Measurements from ENCODE around the gene ADGRA3. TPM values are rescaled to one million over a fixed set of nuclear protein-coding genes. Genes with fewer than 3 reads are reported as not detected.
A peak's percentile ranks its signal among the peaks of the same experiment; 100 is the strongest.

ADGRA3 gene
- total and polyA plus RNA-seq, 8 donors = 13.4 to 27.4 (median 17.6) TPM

- peaks cover 6 to 23% (median 19%) of the 10 kb centered on the region in 3 donors for H3K4me1 ChIP-seq
- H3K9me3 ChIP-seq = no peaks in the 10 kb centered on the region
- ATAC-seq (no peak), DNase-seq (no peak), FAIRE-seq (no peak)
- no peaks in the 10 kb centered on the region for H3K36me3 ChIP-seq
- intact Hi-C loops (cut with DNase I) = no loop called here
- no peak for TF ChIP-seq CTCF (IDR thresholded peaks at IDR 0.05)
- 93 to 96% methylated on average over 4 of the region's 4 CpGs for WGBS, 2 donors
- H3K4me3 ChIP-seq = no peak overlapping the region
- no peak overlapping the region for H3K27ac ChIP-seq
- H3K27me3 ChIP-seq = no peaks in the 10 kb centered on the region
Observed at GRCh38 chr4:22458098-22458497, 57.8 kb downstream of the ADGRA3 start.

- H3K27me3 ChIP-seq = no peaks in the 10 kb centered on the region
- WGBS, 2 donors = 77 to 84% methylated on average over 3 of the region's 3 CpGs
- no peak for FAIRE-seq
- intact Hi-C loops (cut with DNase I) = no loop called here
- H3K9me3 ChIP-seq = no peaks in the 10 kb centered on the region
- ATAC-seq = no peak
- no peak for DNase-seq
- H3K4me3 ChIP-seq = no peak overlapping the region
- no peak for TF ChIP-seq CTCF (IDR thresholded peaks at IDR 0.05)
- no peak overlapping the region for H3K27ac ChIP-seq
- H3K36me3 ChIP-seq = no peaks in the 10 kb centered on the region
- peaks cover 6 to 23% (median 19%) of the 10 kb centered on the region in 3 donors for H3K4me1 ChIP-seq
Observed at GRCh38 chr4:22457348-22457747, 58.5 kb downstream of the ADGRA3 start.

- intact Hi-C loops (cut with DNase I) = no loop called here
- Histone ChIP-seq H3K4me1 (peaks cover 6 to 23% (median 19%) of the 10 kb centered on the region in 3 donors), H3K27me3 (no peaks in the 10 kb centered on the region), H3K9me3 (no peaks in the 10 kb centered on the region), H3K27ac (no peak overlapping the region), H3K36me3 (no peaks in the 10 kb centered on the region), H3K4me3 (no peak overlapping the region)
- 92 to 94% methylated on average over 3 of the region's 3 CpGs for WGBS, 2 donors
- FAIRE-seq (no peak), DNase-seq (no peak), ATAC-seq (no peak)
- no peak for TF ChIP-seq CTCF (IDR thresholded peaks at IDR 0.05)
Observed at GRCh38 chr4:22456291-22456690, 59.6 kb downstream of the ADGRA3 start.

GRCh38 chr4:22454955-22455354, 60.9 kb downstream of the ADGRA3 start:
- no peak for TF ChIP-seq CTCF (IDR thresholded peaks at IDR 0.05)
- H3K36me3 ChIP-seq = no peaks in the 10 kb centered on the region
- H3K9me3 ChIP-seq = no peaks in the 10 kb centered on the region
- 10 to 11% methylated on average over 3 of the region's 3 CpGs for WGBS, 2 donors
- no peaks in the 10 kb centered on the region for H3K27me3 ChIP-seq
- DNase-seq = no peak
- ATAC-seq = peak; percentile 71 to 91 (median 86)
- peak overlapping the region in 2 of 4 donors; percentile 22 to 29 for H3K27ac ChIP-seq
- intact Hi-C loops (cut with DNase I) = no loop called here
- H3K4me1 ChIP-seq = peaks cover 6 to 23% (median 19%) of the 10 kb centered on the region in 3 donors
- no peak for FAIRE-seq
- no peak overlapping the region for H3K4me3 ChIP-seq

GRCh38 chr4:22454216-22454838, 61.5 kb downstream of the ADGRA3 start:
- H3K27me3 ChIP-seq = no peaks in the 10 kb centered on the region
- TF ChIP-seq CTCF (IDR thresholded peaks at IDR 0.05) = no peak
- no peak for DNase-seq
- H3K27ac ChIP-seq = peak overlapping the region in 2 of 4 donors; percentile 22 to 55
- H3K9me3 ChIP-seq = no peaks in the 10 kb centered on the region
- peaks cover 6 to 23% (median 19%) of the 10 kb centered on the region in 3 donors for H3K4me1 ChIP-seq
- FAIRE-seq = no peak
- H3K36me3 ChIP-seq = no peaks in the 10 kb centered on the region
- intact Hi-C loops (cut with DNase I) = no loop called here
- H3K4me3 ChIP-seq = no peak overlapping the region
- 14 to 29% methylated on average over 3 of the region's 3 CpGs for WGBS, 2 donors
- peak; percentile 60 to 81 (median 78) for ATAC-seq

Data from pancreas (tissue), 10 donors.